H1 (cell line): ENCODE measurements around the gene INSIG1. TPM values are rescaled to one million over a fixed set of nuclear protein-coding genes. Genes with fewer than 3 reads are reported as not detected.

ENCODE experiments used
- CTCF ChIA-PET: fragments of 300-600 bp; sonication (Branson Sonifier 250); formaldehyde crosslinking; loops from one replicate; lab custom pipeline; 2021; ENCODE audit not compliant: partially characterized antibody; lab: Charles Lee
- POLR2A ChIA-PET: fragments of 300-600 bp; sonication (Branson Sonifier 250); formaldehyde crosslinking; loops from one replicate; lab custom pipeline; 2021; ENCODE audit warnings: inconsistent platforms; ENCODE audit not compliant: partially characterized antibody; lab: Charles Lee
- DNase-seq, 2 experiments: peaks; one replicate each; pipeline versions ENCODE4 v3.0.0 to v3.0.0-alpha.2; 2010 to 2022; ENCODE audit warnings: low spot score in 2 of 2, low read depth in 1 of 2, mixed read lengths in 1 of 2
- FAIRE-seq: peaks from 2 replicates; lab custom pipeline; 2011; peaks lifted over from hg19 to GRCh38; lab: Jason Lieb, UNC
- H2AFZ ChIP-seq: 2 replicates; pipeline ENCODE4 v1.8.1; 2012; ENCODE audit warnings: low read length, inconsistent platforms
- H2AK5ac ChIP-seq: 2 replicates; pipeline ENCODE4 v1.6.1; 2013; ENCODE audit warnings: low read depth, low read length
- H2BK120ac ChIP-seq: replicated peaks from 2 replicates; pipeline ENCODE3; 2013; ENCODE audit warnings: low read depth, low read length, inconsistent platforms
- H2BK12ac ChIP-seq: 2 replicates; pipeline ENCODE4 v1.6.1; 2013; ENCODE audit warnings: low read depth, low read length
- H2BK15ac ChIP-seq: 2 replicates; pipeline ENCODE4 v1.6.1; 2013; ENCODE audit warnings: low read length
- H2BK20ac ChIP-seq: 2 replicates; pipeline ENCODE4 v1.6.1; 2013; ENCODE audit warnings: low read length
- H2BK5ac ChIP-seq: 2 replicates; pipeline ENCODE4 v1.6.1; 2013; ENCODE audit warnings: low read depth, low read length
- H3K14ac ChIP-seq: 2 replicates; pipeline ENCODE4 v1.6.1; 2013; ENCODE audit warnings: inconsistent platforms; ENCODE audit not compliant: insufficient read length
- H3K18ac ChIP-seq: 2 replicates; pipeline ENCODE4 v1.6.1; 2013; ENCODE audit warnings: low read length; ENCODE audit errors: extremely low read depth
- H3K23ac ChIP-seq: 2 replicates; pipeline ENCODE4 v1.6.1; 2013; ENCODE audit warnings: inconsistent platforms; ENCODE audit not compliant: insufficient read length
- H3K23me2 ChIP-seq: 2 replicates; pipeline ENCODE4 v1.6.1; 2013; ENCODE audit warnings: low read depth, low read length
- H3K27ac ChIP-seq: 2 replicates; pipeline ENCODE4 v1.6.1; 2011; ENCODE audit warnings: low read depth, low read length, inconsistent platforms
- H3K27me3 ChIP-seq, 4 experiments: replicated peaks in 1 of 4; 1 replicate in 1 of 4; 2 replicates in 3 of 4; pipeline versions ENCODE4 v1.6.1 to v1.8.1; 2011 to 2013; ENCODE audit warnings: low read length in 3 of 4, mild to moderate bottlenecking in 3 of 4, inconsistent platforms in 2 of 4, mixed read lengths in 2 of 4, moderate library complexity in 1 of 4; ENCODE audit not compliant: control insufficient read depth in 3 of 4, insufficient read depth in 3 of 4; ENCODE audit errors: extremely low read depth in 1 of 4
- H3K36me3 ChIP-seq, 4 experiments: 2 replicates each; pipeline versions ENCODE4 v1.6.1 to v1.8.1; 2011 to 2013; ENCODE audit warnings: mild to moderate bottlenecking in 4 of 4, low read length in 3 of 4, moderate library complexity in 2 of 4, control low read depth in 1 of 4, inconsistent platforms in 1 of 4; ENCODE audit not compliant: insufficient read depth in 4 of 4, control insufficient read depth in 2 of 4
- H3K4ac ChIP-seq: replicated peaks from 2 replicates; pipeline ENCODE3; 2013; ENCODE audit warnings: low read length, low read depth, mixed read lengths, inconsistent platforms; ENCODE audit not compliant: insufficient read length
- H3K4me1 ChIP-seq, 4 experiments: replicated peaks in 1 of 4; 1 replicate in 1 of 4; 2 replicates in 3 of 4; pipeline versions ENCODE4 v1.6.1 to v1.8.1; 2011 to 2013; ENCODE audit warnings: low read length in 3 of 4, inconsistent platforms in 2 of 4, mixed read lengths in 1 of 4; ENCODE audit not compliant: insufficient read depth in 4 of 4, control insufficient read depth in 3 of 4
- H3K4me2 ChIP-seq, 2 experiments: 2 replicates each; pipeline versions ENCODE4 v1.6.1 to v1.8.1; 2011 to 2013; ENCODE audit warnings: low read depth in 2 of 2, low read length in 2 of 2, control low read depth in 1 of 2, inconsistent platforms in 1 of 2, mild to moderate bottlenecking in 1 of 2; ENCODE audit not compliant: insufficient read depth in 1 of 2
- H3K4me3 ChIP-seq, 4 experiments: fragments of 200-600, 300-600 bp in 1 of 4; sonication (generic), shearing (Covaris generic), sonication (Bioruptor Twin) in 1 of 4; 2 replicates each; pipeline versions ENCODE4 v1.5.1 to v1.8.1; 2011 to 2016; ENCODE audit warnings: low read length in 4 of 4, low read depth in 3 of 4, control low read depth in 2 of 4, inconsistent platforms in 2 of 4, mild to moderate bottlenecking in 2 of 4, mixed read lengths in 1 of 4, moderate library complexity in 1 of 4; ENCODE audit not compliant: insufficient read depth in 2 of 4; ENCODE audit errors: extremely low read depth in 1 of 4
- H3K56ac ChIP-seq: replicated peaks from 2 replicates; pipeline ENCODE3; 2013; ENCODE audit warnings: low read depth, mild to moderate bottlenecking, mixed read lengths, low read length, inconsistent platforms; ENCODE audit not compliant: insufficient read length
- H3K79me1 ChIP-seq: 2 replicates; pipeline ENCODE4 v1.6.1; 2013; ENCODE audit warnings: low read depth, low read length, control low read depth
- H3K79me2 ChIP-seq, 2 experiments: 2 replicates each; pipeline versions ENCODE4 v1.6.1 to v1.8.1; 2012 to 2013; ENCODE audit warnings: low read length in 2 of 2, mild to moderate bottlenecking in 2 of 2, inconsistent platforms in 1 of 2; ENCODE audit not compliant: insufficient read depth in 2 of 2, control insufficient read depth in 1 of 2
- H3K9ac ChIP-seq, 4 experiments: replicated peaks in 1 of 4; 1 replicate in 1 of 4; 2 replicates in 3 of 4; pipeline versions ENCODE4 v1.6.1 to v1.8.1; 2011 to 2013; ENCODE audit warnings: low read depth in 3 of 4, low read length in 3 of 4, control low read depth in 2 of 4, mild to moderate bottlenecking in 2 of 4, moderate library complexity in 2 of 4, inconsistent platforms in 1 of 4; ENCODE audit errors: extremely low read depth in 1 of 4
- H3K9me3 ChIP-seq, 2 experiments: 2 replicates each; pipeline versions ENCODE4 v1.6.1 to v1.8.1; 2012 to 2013; ENCODE audit warnings: mild to moderate bottlenecking in 2 of 2, moderate library complexity in 2 of 2, control low read depth in 1 of 2, inconsistent platforms in 1 of 2, low read depth in 1 of 2, low read length in 1 of 2, mixed read lengths in 1 of 2; ENCODE audit not compliant: insufficient read depth in 2 of 2
- H4K20me1 ChIP-seq, 2 experiments: replicated peaks in 1 of 2; 2 replicates each; pipeline versions ENCODE3 to v1.8.1; 2011 to 2013; ENCODE audit warnings: inconsistent platforms in 2 of 2, low read length in 2 of 2, mild to moderate bottlenecking in 1 of 2; ENCODE audit not compliant: insufficient read depth in 2 of 2, control insufficient read depth in 1 of 2
- H4K5ac ChIP-seq: 2 replicates; pipeline ENCODE4 v1.6.1; 2013; ENCODE audit warnings: low read length, low read depth, mixed read lengths, inconsistent platforms; ENCODE audit not compliant: insufficient read length
- H4K8ac ChIP-seq: 2 replicates; pipeline ENCODE4 v1.8.0; 2013; ENCODE audit warnings: mild to moderate bottlenecking, moderate library complexity, low read length, inconsistent platforms; ENCODE audit not compliant: insufficient read depth; ENCODE audit errors: extremely low read depth
- H4K91ac ChIP-seq: replicated peaks from 2 replicates; pipeline ENCODE3; 2013; ENCODE audit warnings: low read length, mixed read lengths, inconsistent platforms; ENCODE audit not compliant: insufficient read length
- TAF1 ChIP-seq: IDR thresholded peaks from 2 replicates; pipeline ENCODE4 v1.6.1; 2011; ENCODE audit warnings: mild to moderate bottlenecking, low read depth, low read length
- WGBS, 2 experiments: shearing (Covaris generic) in 1 of 2; methylation state at CpG; one replicate each; pipeline versions ENCODE4 v1.1.6 to v1.1.7; 2013 to 2015; ENCODE audit warnings: low lambda C conversion rate in 2 of 2, mixed read lengths in 2 of 2, inconsistent platforms in 1 of 2, low coverage in 1 of 2, missing lambda C conversion rate in 1 of 2; ENCODE audit not compliant: insufficient replicate concordance in 2 of 2, insufficient coverage in 1 of 2, insufficient read length in 1 of 2; ENCODE audit errors: extremely low coverage in 1 of 2, missing lambda C conversion rate in 1 of 2; 5-methylcytosine and 5-hydroxymethylcytosine counted together
- polyA plus RNA-seq, 7 experiments: library from polyadenylated mRNA; depleted of rRNA in 3 of 7; stranded (reverse) in 5 of 7; unstranded in 2 of 7; fragments of >200 nt in 5 of 7; fragments of 200-250 nt in 2 of 7; gene quantifications; 1 replicate in 5 of 7; 2 replicates in 1 of 7; 4 replicates in 1 of 7; pipeline versions ENCODE4 v1.2.1 to v1.2.3, GENCODE V29; 2011 to 2013; ENCODE audit warnings: missing spikeins in 2 of 7, mixed read lengths in 2 of 7
- total RNA-seq: library from RNA; stranded (reverse); fragmentation: NEBNext Ultra II Directional; extraction: Animal tissue kit (Norgen Biotek cat#: 25700); gene quantifications from 2 replicates; pipeline ENCODE4 v1.2.1, GENCODE V29; 2021

Gene INSIG1
- total and polyA plus RNA-seq, 2 of the 8 experiments (the other 6 are each of a cell fraction or from before 2014, with no cell fraction given) = 40.0 to 58.4 TPM

DNA sequence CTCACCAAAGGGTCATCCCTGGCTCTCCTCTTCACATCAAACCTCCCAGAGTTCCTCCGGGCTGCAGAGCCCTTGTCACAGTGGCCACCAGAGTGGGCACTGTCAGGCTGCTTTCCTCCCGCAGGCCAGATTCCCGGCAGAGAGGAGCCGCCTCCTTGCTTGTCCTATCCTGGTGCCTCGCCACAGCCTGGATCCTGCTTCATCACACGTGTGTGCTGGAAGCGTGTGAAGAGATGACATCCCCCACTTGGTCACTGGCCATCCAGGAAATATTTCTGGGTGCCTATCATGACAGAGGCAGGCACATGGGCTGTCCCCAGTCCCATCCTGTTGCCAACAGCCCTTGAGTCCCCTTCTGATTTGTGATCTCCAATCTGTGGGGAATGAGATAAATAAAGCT lies 15.0 kb downstream of the INSIG1 start:
- FAIRE-seq = no peak
- WGBS, 2 experiments = 63% methylated on average over 7 of the region's 7 CpGs; no CpG with 5 or more reads in 1 of the 2 experiments
- Histone ChIP-seq H3K4ac (no peak overlapping the region), H3K4me2 (no peak overlapping the region), H3K23ac (no peak overlapping the region), H3K79me2 (no peaks in the 10 kb centered on the region), H2BK20ac (no peak overlapping the region), H3K4me1 (no peaks in the 10 kb centered on the region; a peak in 1 of 7 replicates), H3K27me3 (no peaks in the 10 kb centered on the region; a peak in 1 of 7 replicates), H3K27ac (no peak overlapping the region), H3K18ac (no peak overlapping the region), H2AK5ac (no peak overlapping the region), H4K5ac (no peak overlapping the region), H2BK12ac (no peak overlapping the region), H3K9me3 (no peaks in the 10 kb centered on the region; a peak in 1 of 4 replicates), H4K8ac (no peak overlapping the region), H3K23me2 (no peaks in the 10 kb centered on the region), H2AFZ (no peak overlapping the region), H2BK15ac (no peak overlapping the region), H3K9ac (no peak overlapping the region), H3K4me3 (no peak overlapping the region), H4K20me1 (peaks cover 3 to 5% of the 10 kb centered on the region in 2 experiments), H2BK120ac (no peak overlapping the region), H3K56ac (no peak overlapping the region), H3K14ac (no peak overlapping the region)
- DNase-seq = no peak
- CTCF ChIA-PET = no interaction called here
- POLR2A ChIA-PET = no interaction called here
- TF ChIP-seq TAF1 = no peak
- TF ChIP-seq, all 59 proteins: peak for 0
- no peak overlapping the region for H2BK5ac ChIP-seq
- no peaks in the 10 kb centered on the region for H3K79me1 ChIP-seq
- H3K36me3 ChIP-seq = peaks cover 2 to 30% (median 9%) of the 10 kb centered on the region in 4 experiments; a peak in 6 of 8 replicates
- H4K91ac ChIP-seq = no peak overlapping the region
